Memory B cell (primary cell): Measurements from ENCODE around the gene ADAP2.
"Not testable (repeated sequence)": the region's sequence is repeated elsewhere in the genome, so short reads cannot be mapped to it uniquely, and the experiment has no call there.

Experiments
- ATAC-seq: fragments of 150-1000 bp; cut with Tn5 transposase; 2 replicates; pipeline ENCODE4 v1.10.0; 2021; ENCODE audit warnings: low read depth, mild to moderate bottlenecking, moderate library complexity
- DNase-seq, 2 donors: peaks; one replicate each; pipeline ENCODE4 v3.0.0; 2022; ENCODE audit warnings: low spot score in 2 of 2
- H3K27ac Mint-ChIP-seq: one replicate; pipeline ENCODE4 v1.8.0; 2022; ENCODE audit warnings: mild to moderate bottlenecking, moderate library complexity, mixed read lengths
- H3K27me3 Mint-ChIP-seq: one replicate; pipeline ENCODE4 v1.8.0; 2022; ENCODE audit warnings: mixed read lengths
- H3K36me3 Mint-ChIP-seq: one replicate; pipeline ENCODE4 v1.8.0; 2022; ENCODE audit warnings: mild to moderate bottlenecking, mixed read lengths
- H3K4me1 Mint-ChIP-seq: one replicate; pipeline ENCODE4 v1.8.0; 2022; ENCODE audit warnings: mixed read lengths
- H3K4me3 Mint-ChIP-seq: one replicate; pipeline ENCODE4 v1.8.0; 2022; ENCODE audit warnings: mild to moderate bottlenecking, moderate library complexity, mixed read lengths
- H3K9me3 Mint-ChIP-seq: one replicate; pipeline ENCODE4 v1.8.0; 2022; ENCODE audit warnings: mixed read lengths

ADAP2 gene

GRCh38 chr17:30920683-30921543 is 832 bp upstream of the ADAP2 start:
- H3K4me1 Mint-ChIP-seq, result peaks cover 15% of the 10 kb centered on the region
- peak overlapping the region; percentile 84 for H3K27ac Mint-ChIP-seq
- ATAC-seq (peak; percentile 38), DNase-seq (no peak)
- no peaks in the 10 kb centered on the region for H3K9me3 Mint-ChIP-seq
- no peaks in the 10 kb centered on the region for H3K36me3 Mint-ChIP-seq
- peak overlapping the region; percentile 97 for H3K4me3 Mint-ChIP-seq
- no peaks in the 10 kb centered on the region for H3K27me3 Mint-ChIP-seq

DNA sequence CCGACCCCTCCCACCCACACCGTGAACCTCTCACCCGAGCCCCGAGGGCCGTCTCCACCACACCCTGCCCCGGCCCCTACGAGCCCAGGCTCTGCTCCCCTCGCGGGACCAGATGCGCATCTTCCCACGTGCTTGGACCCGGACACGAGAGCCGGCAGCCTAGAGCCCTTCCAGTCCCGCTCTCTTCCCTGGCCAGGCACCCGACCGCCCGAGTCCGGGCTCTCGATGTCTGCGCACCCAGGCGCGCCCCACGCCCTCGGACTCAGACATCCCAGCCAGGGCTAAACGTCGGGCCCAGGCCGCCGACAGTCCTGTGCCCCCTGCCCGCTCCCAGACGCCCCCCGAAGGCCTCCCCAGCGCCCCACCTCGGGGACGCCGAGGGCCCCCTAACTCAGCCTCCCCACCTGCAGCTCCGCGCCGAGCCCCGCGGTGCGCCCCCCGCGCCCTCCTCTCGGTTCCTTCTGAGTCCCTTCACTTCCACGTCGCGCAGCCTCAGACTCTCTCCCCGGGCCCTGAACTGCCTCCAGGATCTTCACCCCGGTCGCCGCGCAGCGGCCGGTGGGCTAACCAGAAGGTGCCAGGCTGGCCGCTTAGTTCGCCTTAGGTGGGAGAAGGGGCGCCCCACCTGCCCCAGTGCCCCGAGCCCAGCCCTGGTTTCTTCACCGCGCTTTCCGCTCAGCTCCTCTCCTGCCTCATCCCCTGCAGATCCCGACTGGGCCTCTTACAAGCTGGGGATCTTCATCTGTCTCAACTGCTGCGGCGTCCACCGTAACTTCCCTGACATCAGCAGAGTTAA is 688 bp downstream of the ADAP2 start:
- Mint-ChIP-seq H3K9me3 (no peaks in the 10 kb centered on the region), H3K4me1 (peaks cover 18% of the 10 kb centered on the region), H3K4me3 (peak overlapping the region; percentile 86), H3K27ac (peak overlapping the region; percentile 81), H3K27me3 (no peaks in the 10 kb centered on the region), H3K36me3 (peaks cover 3% of the 10 kb centered on the region)
- ATAC-seq, result peak; percentile 46
- DNase-seq, result peak; percentile 15 to 51

- H3K9me3 Mint-ChIP-seq, result no peaks in the 10 kb centered on the region
- peak overlapping the region; percentile 21 for H3K4me3 Mint-ChIP-seq
- no peak overlapping the region for H3K27ac Mint-ChIP-seq
- ATAC-seq (no peak), DNase-seq (no peak)
- H3K27me3 Mint-ChIP-seq, result no peaks in the 10 kb centered on the region
- peaks cover 3% of the 10 kb centered on the region for H3K36me3 Mint-ChIP-seq
- H3K4me1 Mint-ChIP-seq, result peaks cover 18% of the 10 kb centered on the region
Observed at GRCh38 chr17:30924341-30924740, 2.6 kb downstream of the ADAP2 start.

GRCh38 chr17:30926516-30926915 is 4.8 kb downstream of the ADAP2 start:
- Mint-ChIP-seq H3K4me1 (peaks cover 9% of the 10 kb centered on the region), H3K4me3 (no peak overlapping the region), H3K27ac (no peak overlapping the region), H3K27me3 (no peaks in the 10 kb centered on the region), H3K9me3 (no peaks in the 10 kb centered on the region), H3K36me3 (peaks cover 9% of the 10 kb centered on the region)
- ATAC-seq (no peak), DNase-seq (no peak)

- Mint-ChIP-seq H3K27me3 (no peaks in the 10 kb centered on the region), H3K36me3 (peaks cover 9% of the 10 kb centered on the region), H3K27ac (no peak overlapping the region), H3K9me3 (no peaks in the 10 kb centered on the region), H3K4me3 (no peak overlapping the region), H3K4me1 (peaks cover 5% of the 10 kb centered on the region)
- no peak for DNase-seq
- no peak for ATAC-seq
Observed at GRCh38 chr17:30927756-30928155, 6.0 kb downstream of the ADAP2 start.

- DNase-seq (no peak), ATAC-seq (no peak)
- Mint-ChIP-seq H3K4me1 (peaks cover 3% of the 10 kb centered on the region), H3K36me3 (peaks cover 9% of the 10 kb centered on the region), H3K27ac (no peak overlapping the region), H3K4me3 (no peak overlapping the region), H3K27me3 (no peaks in the 10 kb centered on the region), H3K9me3 (no peaks in the 10 kb centered on the region)
Observed at GRCh38 chr17:30928584-30928983, 6.8 kb downstream of the ADAP2 start.

GRCh38 chr17:30929081-30929633 is 7.4 kb downstream of the ADAP2 start:
- H3K27ac Mint-ChIP-seq, result no peak overlapping the region
- DNase-seq (no peak), ATAC-seq (no peak)
- H3K36me3 Mint-ChIP-seq, result peaks cover 13% of the 10 kb centered on the region
- H3K27me3 Mint-ChIP-seq, result no peaks in the 10 kb centered on the region
- peaks cover 3% of the 10 kb centered on the region for H3K4me1 Mint-ChIP-seq
- no peak overlapping the region for H3K4me3 Mint-ChIP-seq
- no peaks in the 10 kb centered on the region for H3K9me3 Mint-ChIP-seq

DNA sequence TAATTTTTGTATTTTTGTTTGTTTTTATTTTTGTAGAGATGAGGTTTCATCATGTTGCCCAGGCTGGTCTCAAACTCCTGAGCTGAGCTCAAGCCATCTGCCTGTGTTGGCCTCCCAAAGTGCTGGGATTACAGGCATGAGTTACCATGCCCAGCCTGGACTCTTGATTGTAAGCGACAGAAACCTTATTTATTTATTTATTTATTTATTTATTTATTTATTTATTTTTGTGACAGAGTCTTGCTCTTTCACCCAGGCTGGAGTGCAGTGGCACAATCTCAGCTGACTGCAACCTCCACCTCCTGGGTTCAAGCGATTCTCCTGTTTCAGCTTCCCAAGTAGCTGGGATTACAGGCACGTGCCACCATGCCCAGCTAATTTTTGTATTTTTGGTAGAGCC is 8.1 kb downstream of the ADAP2 start:
- ATAC-seq, H3K27ac Mint-ChIP-seq, H3K4me1 Mint-ChIP-seq, H3K9me3 Mint-ChIP-seq, DNase-seq, H3K4me3 Mint-ChIP-seq, H3K27me3 Mint-ChIP-seq: not testable (repeated sequence)
- peaks cover 15% of the 10 kb centered on the region for H3K36me3 Mint-ChIP-seq

DNA sequence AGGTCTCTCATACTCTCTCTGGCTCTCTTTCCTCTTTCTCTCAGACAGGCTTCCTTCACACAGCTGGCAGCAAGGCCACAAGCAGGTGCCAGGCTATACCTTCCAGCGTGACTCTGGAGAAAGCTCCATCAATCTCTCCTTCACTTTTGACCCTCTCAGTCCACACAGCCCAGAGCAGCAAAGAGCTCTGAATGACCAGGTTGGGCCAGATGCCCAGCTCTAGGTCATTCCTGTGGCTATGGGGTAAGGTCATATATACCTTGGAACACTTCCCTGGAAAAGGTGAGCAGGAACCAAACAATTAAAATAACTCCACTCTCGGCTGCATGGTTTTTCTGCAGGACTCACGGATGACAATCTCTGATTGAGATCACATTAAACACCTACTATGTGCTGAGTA is 8.8 kb downstream of the ADAP2 start:
- no peaks in the 10 kb centered on the region for H3K9me3 Mint-ChIP-seq
- H3K27ac Mint-ChIP-seq, result no peak overlapping the region

DNA sequence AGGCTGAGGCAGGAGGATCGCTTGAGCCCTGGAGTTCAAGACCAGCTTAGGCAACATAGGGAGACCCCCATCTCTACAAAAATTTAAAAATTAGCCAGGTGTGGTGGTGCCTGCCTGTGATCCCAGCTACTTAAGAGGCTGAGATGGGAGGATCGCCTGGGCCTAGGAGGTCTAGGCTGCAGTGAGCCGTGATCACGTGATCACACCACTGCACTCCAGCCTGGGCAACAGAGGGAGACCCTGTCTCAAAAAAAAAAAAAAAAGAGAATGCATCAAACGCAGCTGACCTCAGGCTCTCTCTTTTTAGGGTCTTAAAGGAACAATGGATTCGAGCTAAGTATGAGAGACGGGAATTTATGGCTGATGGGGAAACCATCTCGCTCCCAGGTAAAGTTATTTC is 9.8 kb downstream of the ADAP2 start:
- H3K27ac Mint-ChIP-seq, H3K9me3 Mint-ChIP-seq, ATAC-seq, H3K27me3 Mint-ChIP-seq, DNase-seq, H3K4me3 Mint-ChIP-seq, H3K4me1 Mint-ChIP-seq: not testable (repeated sequence)
- peaks cover 21% of the 10 kb centered on the region for H3K36me3 Mint-ChIP-seq

More for the DNA sequence above, 8.8 kb downstream of the ADAP2 start:
- no peak for ATAC-seq
- H3K4me1 Mint-ChIP-seq, result peaks cover 3% of the 10 kb centered on the region
- H3K36me3 Mint-ChIP-seq, result peaks cover 18% of the 10 kb centered on the region
- no peak for DNase-seq
- H3K27me3 Mint-ChIP-seq, result no peaks in the 10 kb centered on the region
- no peak overlapping the region for H3K4me3 Mint-ChIP-seq

GRCh38 chr17:30933966-30934365 is 12.2 kb downstream of the ADAP2 start:
- Mint-ChIP-seq H3K9me3 (no peaks in the 10 kb centered on the region), H3K27ac (peak overlapping the region; percentile 17), H3K4me3 (no peak overlapping the region), H3K27me3 (no peaks in the 10 kb centered on the region), H3K4me1 (peaks cover 3% of the 10 kb centered on the region), H3K36me3 (peaks cover 26% of the 10 kb centered on the region)
- no peak for DNase-seq
- no peak for ATAC-seq

DNA sequence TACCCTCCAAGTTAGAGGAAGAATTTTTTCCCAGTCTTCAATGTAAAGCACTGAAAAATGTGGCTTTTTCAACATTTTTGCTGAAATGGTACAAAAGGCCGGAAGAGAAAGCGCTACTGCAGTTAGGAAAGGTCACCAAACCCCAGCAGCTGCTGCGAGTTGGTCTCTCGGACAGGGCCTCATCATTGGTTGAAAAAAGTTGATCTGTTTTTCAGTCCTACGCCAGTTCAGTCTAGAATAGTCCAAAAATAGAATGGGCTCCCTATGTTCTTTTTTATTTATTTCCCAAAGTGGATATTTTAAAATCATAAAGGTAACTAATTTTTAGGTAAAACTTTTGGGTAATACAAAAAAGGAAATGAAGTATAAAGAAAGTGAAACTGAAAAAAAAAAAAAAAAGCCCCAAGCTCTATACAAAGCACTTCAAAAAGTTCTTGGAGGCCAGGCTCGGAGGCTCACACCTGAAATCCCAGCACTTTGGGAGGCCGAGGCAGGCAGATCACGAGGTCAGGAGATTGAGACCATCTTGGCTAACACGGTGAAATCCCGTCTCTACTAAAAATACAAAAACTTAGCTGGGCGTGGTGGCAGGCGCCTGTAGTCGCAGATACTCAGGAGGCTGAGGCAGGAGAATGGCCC is 17.4 kb downstream of the ADAP2 start:
- Mint-ChIP-seq H3K36me3 (peaks cover 34% of the 10 kb centered on the region), H3K27me3 (no peaks in the 10 kb centered on the region), H3K27ac (peak overlapping the region; percentile 93), H3K4me1 (peaks cover 6% of the 10 kb centered on the region), H3K9me3 (no peaks in the 10 kb centered on the region), H3K4me3 (peak overlapping the region; percentile 79)
- DNase-seq (peak in 1 of 2 donors; percentile 23), ATAC-seq (peak; percentile 85)

GRCh38 chr17:30942308-30943079 is 20.7 kb downstream of the ADAP2 start:
- H3K4me3 Mint-ChIP-seq, result no peak overlapping the region
- H3K9me3 Mint-ChIP-seq, result no peaks in the 10 kb centered on the region
- peaks cover 25% of the 10 kb centered on the region for H3K36me3 Mint-ChIP-seq
- no peak overlapping the region for H3K27ac Mint-ChIP-seq
- no peaks in the 10 kb centered on the region for H3K27me3 Mint-ChIP-seq
- ATAC-seq (no peak), DNase-seq (no peak)
- H3K4me1 Mint-ChIP-seq, result peaks cover 6% of the 10 kb centered on the region
